Measurements from ENCODE around the gene GTF2F1.

Gene GTF2F1, protein sequence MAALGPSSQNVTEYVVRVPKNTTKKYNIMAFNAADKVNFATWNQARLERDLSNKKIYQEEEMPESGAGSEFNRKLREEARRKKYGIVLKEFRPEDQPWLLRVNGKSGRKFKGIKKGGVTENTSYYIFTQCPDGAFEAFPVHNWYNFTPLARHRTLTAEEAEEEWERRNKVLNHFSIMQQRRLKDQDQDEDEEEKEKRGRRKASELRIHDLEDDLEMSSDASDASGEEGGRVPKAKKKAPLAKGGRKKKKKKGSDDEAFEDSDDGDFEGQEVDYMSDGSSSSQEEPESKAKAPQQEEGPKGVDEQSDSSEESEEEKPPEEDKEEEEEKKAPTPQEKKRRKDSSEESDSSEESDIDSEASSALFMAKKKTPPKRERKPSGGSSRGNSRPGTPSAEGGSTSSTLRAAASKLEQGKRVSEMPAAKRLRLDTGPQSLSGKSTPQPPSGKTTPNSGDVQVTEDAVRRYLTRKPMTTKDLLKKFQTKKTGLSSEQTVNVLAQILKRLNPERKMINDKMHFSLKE

DNA sequence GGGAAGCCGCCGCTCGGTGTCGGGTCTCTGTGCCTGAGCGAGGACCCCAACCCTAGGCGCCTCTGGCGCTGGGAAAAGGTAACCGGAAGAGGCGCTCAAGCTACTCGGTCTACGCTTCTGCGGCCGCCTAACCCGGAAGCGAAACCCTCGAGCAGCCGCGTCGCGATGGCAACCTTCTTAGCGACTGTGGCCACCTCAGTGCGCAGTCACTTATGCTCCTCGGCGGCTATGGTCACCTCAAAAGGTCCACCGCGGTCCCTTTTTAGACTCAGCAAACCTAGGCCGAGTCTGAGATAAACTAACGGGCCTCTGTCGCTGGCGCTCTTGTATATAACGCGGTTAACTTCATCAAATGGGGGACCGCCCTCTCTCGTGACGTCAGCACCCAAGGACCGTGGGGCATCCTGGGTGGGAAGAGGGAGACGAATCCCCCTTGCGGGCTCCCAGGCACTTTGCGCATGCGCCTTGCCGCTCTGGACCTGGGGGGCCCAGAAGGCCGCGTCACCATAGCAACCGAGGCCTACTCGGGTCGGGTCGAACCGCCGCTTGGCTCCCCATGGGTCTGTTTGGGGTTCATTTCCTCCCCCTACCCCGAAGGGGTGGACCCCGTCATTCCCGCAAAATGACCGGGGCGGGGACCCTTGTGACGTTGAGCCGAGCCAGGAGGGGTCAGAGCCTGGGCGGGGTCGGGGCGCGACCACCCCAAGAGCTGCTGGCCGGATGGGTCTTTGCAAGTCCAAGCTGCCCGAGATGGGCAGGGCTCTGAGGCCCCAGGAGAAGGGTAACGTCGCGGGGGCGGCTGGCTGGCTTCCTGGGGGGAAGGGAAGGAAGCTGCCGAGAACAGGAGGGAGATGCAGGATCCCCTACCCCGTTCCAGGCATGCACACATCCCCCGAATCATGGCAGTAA lies at the start of gene GTF2F1:
Gene GTF2F1 (minus strand): TSS at position 91 of the 909 bp plus-strand sequence. CDS start 169 bp downstream, outside the sequence.
- Histone ChIP-seq H3K27me3 (ENCODE audit: low read depth, low read length) (no peaks in the 10 kb centered on the region), H3K4me2 (ENCODE audit: low read length) (peak within 1 kb of the TSS; percentile 95), H2AFZ (ENCODE audit: low read depth, low read length) (peak within 1 kb of the TSS; percentile 95), H4K20me1 (ENCODE audit: insufficient read depth, low read length) (no peaks in the 10 kb centered on the region), H3K36me3 (replicated peaks; ENCODE audit: low read depth, low read length) (peaks cover 18% of the 10 kb centered on the region), H3K9ac (ENCODE audit: low read length) (peak within 1 kb of the TSS; percentile 93), H3K4me1 (ENCODE audit: low read length) (peaks cover 13% of the 10 kb centered on the region), H3K9me3 (ENCODE audit: insufficient read depth, low read length) (no peaks in the 10 kb centered on the region), H3K27ac (ENCODE audit: low read length) (peak within 1 kb of the TSS; percentile 78), H3K79me2 (ENCODE audit: low read length) (peaks cover 20% of the 10 kb centered on the region), H3K4me3 (ENCODE audit: low read length) (peak within 1 kb of the TSS; percentile 89)
- TF ChIP-seq EZH2phosphoT487 (IDR thresholded peaks at IDR 0.05; ENCODE audit: low read depth): no peak
- TF ChIP-seq, protein P1, sequence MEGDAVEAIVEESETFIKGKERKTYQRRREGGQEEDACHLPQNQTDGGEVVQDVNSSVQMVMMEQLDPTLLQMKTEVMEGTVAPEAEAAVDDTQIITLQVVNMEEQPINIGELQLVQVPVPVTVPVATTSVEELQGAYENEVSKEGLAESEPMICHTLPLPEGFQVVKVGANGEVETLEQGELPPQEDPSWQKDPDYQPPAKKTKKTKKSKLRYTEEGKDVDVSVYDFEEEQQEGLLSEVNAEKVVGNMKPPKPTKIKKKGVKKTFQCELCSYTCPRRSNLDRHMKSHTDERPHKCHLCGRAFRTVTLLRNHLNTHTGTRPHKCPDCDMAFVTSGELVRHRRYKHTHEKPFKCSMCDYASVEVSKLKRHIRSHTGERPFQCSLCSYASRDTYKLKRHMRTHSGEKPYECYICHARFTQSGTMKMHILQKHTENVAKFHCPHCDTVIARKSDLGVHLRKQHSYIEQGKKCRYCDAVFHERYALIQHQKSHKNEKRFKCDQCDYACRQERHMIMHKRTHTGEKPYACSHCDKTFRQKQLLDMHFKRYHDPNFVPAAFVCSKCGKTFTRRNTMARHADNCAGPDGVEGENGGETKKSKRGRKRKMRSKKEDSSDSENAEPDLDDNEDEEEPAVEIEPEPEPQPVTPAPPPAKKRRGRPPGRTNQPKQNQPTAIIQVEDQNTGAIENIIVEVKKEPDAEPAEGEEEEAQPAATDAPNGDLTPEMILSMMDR (IDR thresholded peaks at IDR 0.05; ENCODE audit: low read depth, low read length): peak; percentile 19

DNA sequence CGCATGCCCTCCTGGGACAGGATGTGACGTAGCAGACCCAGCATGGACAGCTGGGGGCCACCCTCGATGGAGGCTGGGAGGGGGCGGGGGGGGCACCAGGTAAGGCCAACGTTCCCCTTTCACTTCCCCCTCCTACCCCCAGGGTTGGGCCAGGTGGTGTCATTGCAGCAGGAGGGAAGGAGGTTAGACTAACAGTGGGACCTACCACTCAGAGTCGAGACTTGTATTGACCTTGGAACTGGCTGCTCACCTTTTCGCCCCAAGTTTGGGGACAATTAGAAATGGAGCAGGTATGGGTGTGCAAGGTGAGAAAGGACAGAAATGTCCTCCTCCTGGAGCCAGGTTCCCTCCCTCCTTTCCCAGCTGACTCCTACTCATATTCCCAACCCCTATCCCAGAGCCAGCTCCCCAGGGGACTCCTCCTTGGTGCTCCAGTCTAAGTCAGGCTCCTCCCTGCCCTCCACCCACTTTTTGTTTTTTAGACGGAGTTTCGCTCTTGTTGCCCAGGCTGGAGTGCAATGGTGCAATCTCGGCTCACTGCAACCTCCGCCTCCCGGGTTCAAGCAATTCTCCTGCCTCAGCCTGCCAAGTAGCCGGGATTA lies 49.2 kb upstream of the GTF2F1 start:
- Histone ChIP-seq H3K27ac (ENCODE audit: low read length) (no peak overlapping the region), H4K20me1 (ENCODE audit: insufficient read depth, low read length) (no peaks in the 10 kb centered on the region), H3K4me3 (ENCODE audit: low read length) (no peak overlapping the region), H3K9me3 (ENCODE audit: insufficient read depth, low read length) (no peaks in the 10 kb centered on the region), H3K36me3 (replicated peaks; ENCODE audit: low read depth, low read length) (peaks cover 30% of the 10 kb centered on the region), H3K4me2 (ENCODE audit: low read length) (no peak overlapping the region), H3K27me3 (ENCODE audit: low read depth, low read length) (no peaks in the 10 kb centered on the region), H3K9ac (ENCODE audit: low read length) (no peak overlapping the region), H3K4me1 (ENCODE audit: low read length) (no peaks in the 10 kb centered on the region), H3K79me2 (ENCODE audit: low read length) (no peaks in the 10 kb centered on the region), H2AFZ (ENCODE audit: low read depth, low read length) (no peak overlapping the region)
- TF ChIP-seq EZH2phosphoT487 (IDR thresholded peaks at IDR 0.05; ENCODE audit: low read depth): no peak
- TF ChIP-seq, protein P1 (IDR thresholded peaks at IDR 0.05; ENCODE audit: low read depth, low read length): no peak

DNA sequence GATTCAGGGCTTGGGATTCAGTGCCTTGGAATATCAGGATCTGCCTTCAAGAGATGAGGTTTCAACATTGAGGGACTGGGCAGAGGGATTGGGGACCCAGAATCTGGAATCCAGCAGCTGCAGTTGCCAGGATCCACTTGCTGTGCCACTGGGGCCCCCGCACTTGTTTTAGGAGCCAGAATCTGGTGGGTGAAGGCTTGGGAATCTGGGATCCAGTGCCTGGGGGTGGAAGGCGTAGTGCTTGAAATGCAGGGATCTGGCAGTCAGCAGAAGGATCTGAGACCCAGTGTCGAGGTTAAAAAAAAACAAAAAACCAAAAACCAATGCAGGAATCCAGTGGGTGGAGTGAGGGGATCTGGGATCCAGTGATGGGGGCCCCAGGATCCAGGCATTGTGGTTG lies 47.9 kb upstream of the GTF2F1 start:
- TF ChIP-seq, protein P1 (IDR thresholded peaks at IDR 0.05; ENCODE audit: low read depth, low read length): no peak
- no peak for TF ChIP-seq EZH2phosphoT487 (IDR thresholded peaks at IDR 0.05; ENCODE audit: low read depth)
- Histone ChIP-seq H4K20me1 (ENCODE audit: insufficient read depth, low read length) (no peaks in the 10 kb centered on the region), H3K9ac (ENCODE audit: low read length) (no peak overlapping the region), H3K4me3 (ENCODE audit: low read length) (no peak overlapping the region), H3K79me2 (ENCODE audit: low read length) (no peaks in the 10 kb centered on the region), H3K36me3 (replicated peaks; ENCODE audit: low read depth, low read length) (peaks cover 21% of the 10 kb centered on the region), H3K4me2 (ENCODE audit: low read length) (no peak overlapping the region), H3K9me3 (ENCODE audit: insufficient read depth, low read length) (no peaks in the 10 kb centered on the region), H3K27me3 (ENCODE audit: low read depth, low read length) (no peaks in the 10 kb centered on the region), H3K27ac (ENCODE audit: low read length) (no peak overlapping the region), H3K4me1 (ENCODE audit: low read length) (no peaks in the 10 kb centered on the region), H2AFZ (ENCODE audit: low read depth, low read length) (no peak overlapping the region)
